ENCODE results near the gene MDM4.

GRCh38 chr1:204563307-204563706 is 47.1 kb downstream of the MDM4 start:
- no peak for TF ChIP-seq CTCF (IDR thresholded peaks at IDR 0.05)
- TF ChIP-seq POLR2A (IDR thresholded peaks at IDR 0.05), result no peak
